Measurements from ENCODE around the gene MFSD1.

GRCh38 chr3:158792709-158793108, 9.1 kb upstream of the MFSD1 start:
- no peak for TF ChIP-seq MYC (IDR thresholded peaks at IDR 0.05; ENCODE audit: low read depth, low read length)
- no peak for TF ChIP-seq CTCF (IDR thresholded peaks at IDR 0.05; ENCODE audit: low read depth, low read length)
- no peak for TF ChIP-seq POLR2A (IDR thresholded peaks at IDR 0.05; ENCODE audit: extremely low read depth, insufficient read length)
